Astrocyte of the spinal cord (primary cell): ENCODE measurements around the gene BAG5.

ENCODE experiments used
- DNase-seq: peaks from one replicate; pipeline ENCODE4 v3.0.0; 2011; ENCODE audit warnings: low read depth, low spot score
- H3K4me3 ChIP-seq: 2 replicates; pipeline ENCODE4 v1.5.1; 2011; ENCODE audit warnings: low read depth, mild to moderate bottlenecking, low read length, moderate library complexity
- CTCF ChIP-seq: IDR thresholded peaks from 2 replicates; pipeline ENCODE4 v1.5.1; 2012; ENCODE audit warnings: low read depth, mild to moderate bottlenecking, low read length, inconsistent platforms
- in situ Hi-C: cut with HindIII; loops from 2 replicates; pipeline ENCODE4 v1.10.0; 2017; ENCODE audit warnings: low sequenced_read_pairs

The BAG5 gene

GRCh38 chr14:103539056-103539825 is 23.2 kb downstream of the BAG5 start:
- no peak for DNase-seq
- in situ Hi-C loops = no loop called here
- TF ChIP-seq CTCF = no peak
- no peak overlapping the region for H3K4me3 ChIP-seq

DNA sequence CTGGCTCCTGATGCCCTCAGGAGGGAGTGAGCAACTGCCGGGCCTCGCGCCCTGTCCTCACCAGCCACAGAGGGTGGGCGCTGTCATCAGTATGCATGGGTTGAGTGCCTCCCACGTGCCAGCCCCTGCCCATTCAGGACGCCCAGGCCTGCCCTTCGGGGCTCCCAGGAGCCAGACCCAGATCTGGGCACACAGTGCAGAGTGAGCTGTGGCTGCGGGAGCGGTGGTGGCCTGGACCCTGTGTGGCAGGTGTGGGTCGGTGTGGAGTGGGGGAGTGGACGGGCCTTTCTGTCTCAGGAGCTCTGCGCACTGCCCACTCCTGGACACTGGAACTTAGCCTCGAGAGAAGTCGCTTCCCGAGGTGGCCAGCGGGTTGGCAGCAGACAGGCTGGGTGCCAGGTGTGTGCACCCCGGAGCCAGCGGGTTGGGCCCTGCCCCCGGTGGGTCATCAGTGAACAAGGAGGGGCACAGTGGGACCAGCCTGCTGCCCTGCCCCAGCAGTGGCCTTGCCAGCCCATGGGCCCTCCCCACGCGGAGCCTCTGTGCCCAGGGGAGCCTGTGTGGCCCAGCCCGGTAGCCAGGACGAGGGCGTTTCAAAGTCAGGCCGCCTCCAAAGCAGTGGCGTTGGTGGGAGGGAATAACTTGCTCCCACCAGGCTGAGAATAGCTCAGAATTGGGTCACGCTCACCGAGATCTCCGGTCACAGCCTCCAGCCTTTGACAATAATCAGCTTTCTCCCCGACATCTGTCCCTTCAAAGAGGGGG is 24.0 kb downstream of the BAG5 start:
- no peak overlapping the region for H3K4me3 ChIP-seq
- TF ChIP-seq CTCF = no peak
- in situ Hi-C loops = no loop called here
- DNase-seq = no peak

DNA sequence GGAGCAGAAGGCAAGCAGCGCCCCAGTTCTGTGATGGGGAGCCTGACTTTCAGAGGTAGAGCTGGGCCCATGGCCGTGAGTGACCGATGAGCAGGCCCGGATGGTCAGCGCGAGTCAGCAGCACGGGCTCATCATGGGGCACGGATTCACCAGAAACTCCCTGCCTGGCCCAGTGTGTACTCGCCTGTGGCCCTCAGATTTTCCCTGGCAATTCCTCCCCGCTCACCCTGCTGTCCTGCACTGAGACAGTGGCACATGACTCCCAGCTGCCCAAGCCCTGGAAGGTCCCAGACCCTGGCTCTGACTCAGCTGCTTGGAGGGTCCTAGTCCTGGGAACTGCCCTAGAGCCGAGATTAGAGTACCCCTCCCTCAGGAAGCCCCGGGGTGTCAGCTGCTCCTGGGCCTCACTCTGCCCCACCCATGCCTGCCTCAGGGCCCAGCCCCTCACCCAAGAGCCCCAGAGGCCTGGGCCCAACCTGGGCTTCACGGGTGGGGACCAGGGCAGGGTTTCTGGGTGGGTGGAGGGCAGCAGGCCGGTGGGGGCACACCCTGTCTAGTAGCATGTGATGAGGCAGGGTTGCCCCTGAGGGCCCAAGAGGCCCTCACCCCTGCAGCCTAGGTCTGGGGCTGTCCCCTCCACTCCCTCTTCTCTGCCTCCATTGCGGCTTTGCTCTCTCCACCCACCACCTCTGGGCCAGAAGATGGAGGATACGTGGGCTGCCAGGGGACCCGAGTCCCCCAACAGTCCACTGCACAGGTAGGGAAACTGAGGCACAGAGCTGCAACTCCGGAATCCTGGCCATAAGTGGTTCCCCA is 25.1 kb downstream of the BAG5 start:
- H3K4me3 ChIP-seq = no peak overlapping the region
- no peak for DNase-seq
- in situ Hi-C loops = no loop called here
- TF ChIP-seq CTCF = no peak

DNA sequence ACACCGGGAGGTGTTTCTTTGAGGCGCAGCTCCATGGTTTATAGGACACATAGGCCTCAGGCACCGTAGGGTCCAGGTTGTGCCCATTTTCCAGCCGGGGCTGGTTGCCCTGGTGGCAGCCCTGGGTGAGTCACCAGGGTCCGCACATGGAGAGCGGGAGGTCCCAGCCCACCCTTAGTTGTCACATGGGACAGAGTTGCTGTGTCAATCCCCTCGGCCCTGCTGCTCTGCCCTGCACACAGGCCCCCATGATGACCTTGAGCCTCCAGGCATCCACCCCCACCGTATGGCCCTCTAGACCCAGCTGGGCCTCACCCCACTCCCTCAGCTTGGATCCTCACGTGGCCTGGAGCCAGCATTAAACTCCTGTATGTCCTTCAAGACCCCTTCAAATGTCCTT is 25.8 kb downstream of the BAG5 start:
- DNase-seq = no peak
- in situ Hi-C loops = no loop called here
- no peak for TF ChIP-seq CTCF
- no peak overlapping the region for H3K4me3 ChIP-seq

GRCh38 chr14:103535891-103536565 is 26.4 kb downstream of the BAG5 start:
- in situ Hi-C loops = no loop called here
- no peak for DNase-seq
- no peak overlapping the region for H3K4me3 ChIP-seq
- TF ChIP-seq CTCF = no peak
